Mucosa of descending colon (tissue), 3 donors: Measurements from ENCODE around the gene KRT16. TPM values are rescaled to one million over a fixed set of nuclear protein-coding genes. Genes with fewer than 3 reads are reported as not detected.
"Not testable (repeated sequence)": the region's sequence is repeated elsewhere in the genome, so short reads cannot be mapped to it uniquely, and the experiment has no call there.

Experiments
- ATAC-seq: fragments of 200-7000 bp; cut with Tn5 transposase; one replicate; pipeline ENCODE4 v1.9.1; 2020; ENCODE audit warnings: mild to moderate bottlenecking, moderate library complexity
- DNase-seq, 3 donors: peaks; one replicate each; pipeline ENCODE4 v3.0.0-alpha.2; 2020
- H3K36me3 ChIP-seq: fragments of 200-600 bp; one replicate; pipeline ENCODE4 v1.8.0; 2021; ENCODE audit warnings: low read depth, mild to moderate bottlenecking
- H3K4me1 ChIP-seq: fragments of 200-600 bp; one replicate; pipeline ENCODE4 v1.8.0; 2021; ENCODE audit warnings: low read depth, mild to moderate bottlenecking
- H3K4me3 ChIP-seq: fragments of 200-600 bp; one replicate; pipeline ENCODE4 v1.8.0; 2021; ENCODE audit warnings: mild to moderate bottlenecking
- H3K9me3 ChIP-seq: fragments of 200-600 bp; one replicate; pipeline ENCODE4 v1.8.0; 2021; ENCODE audit warnings: mild to moderate bottlenecking
- CTCF ChIP-seq: fragments of 200-600 bp; IDR thresholded peaks from one replicate; pipeline ENCODE4 v1.8.0; 2022; ENCODE audit warnings: antibody characterized with exemption, mild to moderate bottlenecking
- intact Hi-C, 2 donors: fragments of 100-400 bp; cut with DNase I in 1 of 2; cut with micrococcal nuclease in 1 of 2; formaldehyde crosslinking; loops; one replicate each; pipeline versions ENCODE4 v1.11.0 to v1.11.1; 2022; cut with DNase I, micrococcal nuclease
- total RNA-seq, 3 donors: library from RNA; stranded (reverse); fragmentation: NEBNext Ultra II Directional in 2 of 3; extraction: Animal tissue kit (Norgen Biotek cat#: 25700) in 2 of 3; gene quantifications; one replicate each; pipeline versions ENCODE4 v1.2.1 to v1.2.4, GENCODE V29; 2021 to 2023
- donor health status: DM: no; HTN: no; CAD: no; lungs with moderate emphysema.
- donor health status: DM: no; HTN: no; CAD: no.
- donor health status: DM: no; HTN: yes; CAD: no.

Gene KRT16
- total RNA-seq, 3 donors from 2014 or later = not detected

- ATAC-seq = no peak
- H3K4me3 ChIP-seq = no peak overlapping the region
- DNase-seq = peak in 1 of 3 donors; percentile 14
- H3K9me3 ChIP-seq = no peaks in the 10 kb centered on the region
- intact Hi-C loops = no loop called here
- no peaks in the 10 kb centered on the region for H3K36me3 ChIP-seq
- H3K4me1 ChIP-seq = no peaks in the 10 kb centered on the region
- TF ChIP-seq CTCF = no peak
These were observed 13.0 kb upstream of the KRT16 start for GRCh38 chr17:41625602-41626001.

- H3K4me3 ChIP-seq = no peak within 1 kb of the TSS
These were observed 11.9 kb upstream of the KRT16 start, which contains the start of gene KRT17 for GRCh38 chr17:41624208-41625101. KRT17 (minus strand) TSS chr17:41624575; CDS start chr17:41624509, 66 bp downstream.

GRCh38 chr17:41623184-41623861 lies 10.8 kb upstream of the KRT16 start:
- H3K9me3 ChIP-seq, ATAC-seq, H3K4me3 ChIP-seq, H3K4me1 ChIP-seq, intact Hi-C loops, H3K36me3 ChIP-seq: not testable (repeated sequence)
- DNase-seq = peak in 1 of 3 donors; percentile 16

More at GRCh38 chr17:41624208-41625101, 11.9 kb upstream of the KRT16 start, which contains the start of gene KRT17:
- TF ChIP-seq CTCF = no peak
- no peaks in the 10 kb centered on the region for H3K36me3 ChIP-seq
- ATAC-seq (no peak), DNase-seq (peak in 1 of 3 donors; percentile 15)
- intact Hi-C loops = no loop called here
- H3K9me3 ChIP-seq = no peaks in the 10 kb centered on the region
- no peaks in the 10 kb centered on the region for H3K4me1 ChIP-seq

GRCh38 chr17:41622340-41623183 lies 10.0 kb upstream of the KRT16 start:
- H3K9me3 ChIP-seq, intact Hi-C loops, H3K4me3 ChIP-seq, H3K36me3 ChIP-seq, H3K4me1 ChIP-seq, ATAC-seq: not testable (repeated sequence)
- DNase-seq = peak in 1 of 3 donors; percentile 17

GRCh38 chr17:41621916-41622315 lies 9.3 kb upstream of the KRT16 start:
- no peaks in the 10 kb centered on the region for H3K9me3 ChIP-seq
- H3K36me3 ChIP-seq = no peaks in the 10 kb centered on the region
- no peak for DNase-seq
- ATAC-seq = no peak
- no peaks in the 10 kb centered on the region for H3K4me1 ChIP-seq
- intact Hi-C loops = no loop called here
- no peak overlapping the region for H3K4me3 ChIP-seq
- no peak for TF ChIP-seq CTCF

- H3K9me3 ChIP-seq, H3K4me3 ChIP-seq, H3K36me3 ChIP-seq, ATAC-seq, intact Hi-C loops, H3K4me1 ChIP-seq: not testable (repeated sequence)
- DNase-seq = peak in 1 of 3 donors; percentile 5
These were observed 8.9 kb upstream of the KRT16 start for GRCh38 chr17:41621435-41621817.
